Omental fat pad (tissue), 4 donors: ENCODE results near the gene STK11IP. TPM values are rescaled to one million over a fixed set of nuclear protein-coding genes. Genes with fewer than 3 reads are reported as not detected.

Source experiments
- ATAC-seq: fragments of 150-250 bp; one replicate; pipeline ENCODE4 v1.9.1; 2016; ENCODE audit warnings: mild to moderate bottlenecking, moderate library complexity; ENCODE audit not compliant: low FRiP score
- DNase-seq: peaks from one replicate; pipeline ENCODE4 v3.0.0-alpha.2; 2019; ENCODE audit warnings: low spot score
- total RNA-seq, 4 donors: library from RNA; depleted of rRNA; stranded (reverse); fragments of >200 nt; gene quantifications; one replicate each; pipeline ENCODE4 v1.1.0, GENCODE V29; 2016
- TF ChIP-seq, protein P1 (sequence below), 3 donors: fragments of 450-650 bp; IDR thresholded peaks; one replicate each; pipeline ENCODE4 v1.5.1; 2016 to 2017; ENCODE audit warnings: antibody characterized with exemption in 3 of 3, mild to moderate bottlenecking in 3 of 3, moderate library complexity in 2 of 3

STK11IP gene
- total RNA-seq, 4 donors from 2014 or later: 9.1 to 22.4 (median 13.0) TPM

DNA sequence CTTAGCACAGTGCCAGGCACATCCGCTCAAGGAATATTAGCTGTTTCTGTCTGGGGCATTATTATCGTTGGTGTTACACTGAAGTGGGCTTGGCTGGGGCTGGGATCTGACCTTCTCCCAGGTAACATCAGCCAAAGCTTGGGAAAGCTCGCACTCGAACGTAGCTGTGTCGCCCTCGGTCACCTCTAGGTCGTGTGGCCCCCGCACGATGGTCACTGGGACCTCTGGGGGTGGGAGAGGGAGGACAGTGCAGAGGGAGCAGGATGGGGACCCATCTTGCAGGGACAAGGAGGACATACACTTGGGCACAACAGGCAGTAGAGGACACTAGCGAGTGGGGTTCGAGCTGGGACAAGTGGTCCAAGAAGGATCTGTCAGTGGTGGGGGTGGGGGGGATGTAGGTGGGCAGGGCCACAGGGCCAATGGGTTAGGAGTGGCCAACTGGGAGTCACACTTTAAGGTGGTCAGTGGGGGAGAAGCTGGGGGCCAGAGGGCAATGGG lies 44.1 kb upstream of the STK11IP start:
- DNase-seq: no peak
- ATAC-seq: no peak
- TF ChIP-seq, protein P1, sequence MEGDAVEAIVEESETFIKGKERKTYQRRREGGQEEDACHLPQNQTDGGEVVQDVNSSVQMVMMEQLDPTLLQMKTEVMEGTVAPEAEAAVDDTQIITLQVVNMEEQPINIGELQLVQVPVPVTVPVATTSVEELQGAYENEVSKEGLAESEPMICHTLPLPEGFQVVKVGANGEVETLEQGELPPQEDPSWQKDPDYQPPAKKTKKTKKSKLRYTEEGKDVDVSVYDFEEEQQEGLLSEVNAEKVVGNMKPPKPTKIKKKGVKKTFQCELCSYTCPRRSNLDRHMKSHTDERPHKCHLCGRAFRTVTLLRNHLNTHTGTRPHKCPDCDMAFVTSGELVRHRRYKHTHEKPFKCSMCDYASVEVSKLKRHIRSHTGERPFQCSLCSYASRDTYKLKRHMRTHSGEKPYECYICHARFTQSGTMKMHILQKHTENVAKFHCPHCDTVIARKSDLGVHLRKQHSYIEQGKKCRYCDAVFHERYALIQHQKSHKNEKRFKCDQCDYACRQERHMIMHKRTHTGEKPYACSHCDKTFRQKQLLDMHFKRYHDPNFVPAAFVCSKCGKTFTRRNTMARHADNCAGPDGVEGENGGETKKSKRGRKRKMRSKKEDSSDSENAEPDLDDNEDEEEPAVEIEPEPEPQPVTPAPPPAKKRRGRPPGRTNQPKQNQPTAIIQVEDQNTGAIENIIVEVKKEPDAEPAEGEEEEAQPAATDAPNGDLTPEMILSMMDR (IDR thresholded peaks at IDR 0.05): no peak

DNA sequence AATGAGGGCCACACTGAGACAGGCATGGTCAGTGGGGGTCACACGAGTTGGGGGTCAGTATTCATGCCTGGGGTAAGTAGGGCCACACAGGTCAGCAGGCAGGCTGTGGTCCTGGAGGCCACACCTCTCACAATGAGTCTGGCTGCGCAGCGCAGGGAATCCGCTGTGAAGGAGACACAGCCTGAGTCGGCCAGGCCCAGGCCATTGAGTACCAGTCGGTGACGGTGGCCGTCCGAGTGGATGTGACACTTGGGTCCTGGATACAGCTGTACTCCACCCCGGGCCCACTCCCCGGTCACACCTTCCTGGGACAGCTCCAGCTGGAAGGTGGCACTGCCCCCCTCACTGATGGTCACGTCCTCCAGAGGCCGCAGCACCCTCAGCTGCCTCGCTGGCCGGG lies 43.3 kb upstream of the STK11IP start:
- DNase-seq (no peak), ATAC-seq (no peak)
- TF ChIP-seq, protein P1 (IDR thresholded peaks at IDR 0.05): no peak

- no peak for ATAC-seq
- DNase-seq: no peak
- TF ChIP-seq, protein P1 (IDR thresholded peaks at IDR 0.05): no peak
These were observed 41.7 kb upstream of the STK11IP start for GRCh38 chr2:219555956-219556355.

DNA sequence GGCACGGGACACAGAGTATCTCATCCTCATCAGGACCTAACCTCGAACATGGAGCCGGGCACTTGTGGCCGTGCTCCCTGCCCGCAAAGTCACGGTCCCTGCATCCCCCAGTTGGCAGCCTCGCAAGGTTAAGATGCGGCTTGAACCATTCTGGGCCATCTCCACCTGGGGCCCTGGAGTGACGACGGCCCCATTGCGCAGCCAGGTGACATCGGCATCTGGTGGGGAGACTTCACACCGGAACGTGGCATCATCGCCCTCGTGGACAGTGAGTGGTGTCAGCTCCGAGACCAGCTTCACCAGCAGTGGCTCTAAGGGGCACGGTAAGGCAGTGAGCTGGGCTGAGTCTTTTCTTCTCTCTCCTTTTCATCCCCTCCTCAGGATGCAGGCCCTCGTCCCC lies 41.2 kb upstream of the STK11IP start:
- ATAC-seq: no peak
- DNase-seq: no peak
- TF ChIP-seq, protein P1 (IDR thresholded peaks at IDR 0.05): no peak

DNA sequence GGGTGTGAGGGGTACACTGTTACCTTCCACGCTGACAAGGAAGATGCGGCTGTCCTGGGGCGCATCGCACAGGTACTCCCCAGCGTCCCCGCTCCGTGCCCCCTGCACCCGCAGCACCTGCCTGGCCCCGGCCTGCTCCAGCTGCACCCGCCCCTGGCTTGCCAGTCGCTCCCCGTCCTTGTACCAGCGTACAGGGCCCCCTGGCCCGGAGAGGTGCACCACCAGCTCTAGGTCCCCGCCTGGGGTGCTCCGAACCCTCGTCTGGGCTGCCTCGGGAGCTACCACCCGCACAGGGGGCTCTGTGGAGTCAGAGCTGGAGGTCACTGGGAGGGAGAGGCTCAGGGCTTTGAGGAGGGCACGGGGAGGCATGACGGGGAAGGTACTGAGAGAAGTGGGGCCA lies 40.3 kb upstream of the STK11IP start:
- DNase-seq (no peak), ATAC-seq (no peak)
- TF ChIP-seq, protein P1 (IDR thresholded peaks at IDR 0.05): no peak

GRCh38 chr2:219557791-219558785 lies 39.6 kb upstream of the STK11IP start:
- no peak for DNase-seq
- TF ChIP-seq, protein P1 (IDR thresholded peaks at IDR 0.05): no peak
- ATAC-seq: no peak
